RCC 7860 (cell line): Measurements from ENCODE around the gene CAMKMT.

Source experiments
- DNase-seq: peaks from one replicate; pipeline ENCODE4 v3.0.0-alpha.2; 2015; ENCODE audit warnings: low spot score
- FAIRE-seq: peaks from 2 replicates; lab custom pipeline; 2012; peaks lifted over from hg19 to GRCh38; lab: Jason Lieb, UNC

Gene CAMKMT

DNA sequence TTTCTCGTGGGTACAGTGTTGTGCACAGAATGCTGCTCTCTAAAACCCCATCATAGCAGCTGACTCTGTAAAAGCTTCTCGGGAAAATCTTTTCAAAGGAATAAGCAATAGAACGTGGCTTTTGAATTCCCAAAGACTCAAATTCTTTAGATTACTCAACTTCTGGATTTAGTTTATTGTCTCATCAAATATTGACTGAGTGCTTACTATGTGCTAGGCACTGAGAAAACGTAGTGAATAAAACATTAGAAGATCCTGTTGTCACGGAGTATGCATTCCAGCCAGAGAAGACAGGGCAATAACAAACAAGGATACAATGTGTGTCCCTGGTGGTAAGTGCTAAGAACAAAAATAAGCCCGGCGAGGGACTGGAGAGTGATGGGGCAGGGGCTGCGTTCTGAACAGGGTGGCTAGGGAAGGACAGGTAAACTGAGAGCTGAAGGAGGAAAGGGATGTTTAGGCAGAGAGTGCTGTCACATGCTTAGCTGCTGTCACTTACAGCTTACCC is 401.6 kb downstream of the CAMKMT start:
- FAIRE-seq (no peak), DNase-seq (no peak)

DNA sequence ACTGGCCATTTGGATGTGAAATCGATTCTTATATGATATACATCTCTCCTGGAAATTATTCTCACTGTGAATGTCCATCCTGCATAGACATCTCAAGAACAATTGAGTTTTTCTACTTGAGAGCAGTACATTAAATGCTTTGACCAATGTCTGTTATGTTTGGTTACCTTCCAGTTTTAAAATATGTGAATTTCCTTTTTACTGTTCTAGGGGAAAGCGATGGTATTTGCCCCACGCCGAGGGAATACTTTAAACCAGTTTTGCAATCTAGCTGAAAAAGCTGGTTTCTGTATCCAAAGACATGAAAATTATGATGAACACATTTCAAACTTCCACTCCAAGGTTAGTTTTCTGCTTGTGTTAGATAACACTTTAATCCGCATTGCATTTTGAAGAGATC is 404.5 kb downstream of the CAMKMT start:
- no peak for DNase-seq
- no peak for FAIRE-seq

DNA sequence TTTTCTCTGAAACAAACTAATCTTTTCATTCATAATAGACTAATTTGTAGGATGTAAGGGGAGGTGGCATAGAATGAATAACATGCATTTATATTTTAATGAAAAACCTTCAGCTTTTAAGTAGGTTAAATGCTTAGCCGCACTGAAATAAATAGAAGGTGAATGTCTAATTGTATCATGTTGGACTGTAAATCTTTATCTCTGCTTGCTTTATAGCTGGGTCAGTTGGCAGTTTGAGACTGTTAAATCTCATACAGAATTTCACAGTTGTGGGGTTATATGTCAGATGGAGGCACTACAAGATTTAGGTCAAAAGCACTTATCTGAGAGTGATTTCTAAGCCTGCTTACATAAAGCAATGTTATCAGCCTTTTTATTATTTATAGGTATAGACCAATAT is 405.0 kb downstream of the CAMKMT start:
- no peak for DNase-seq

DNA sequence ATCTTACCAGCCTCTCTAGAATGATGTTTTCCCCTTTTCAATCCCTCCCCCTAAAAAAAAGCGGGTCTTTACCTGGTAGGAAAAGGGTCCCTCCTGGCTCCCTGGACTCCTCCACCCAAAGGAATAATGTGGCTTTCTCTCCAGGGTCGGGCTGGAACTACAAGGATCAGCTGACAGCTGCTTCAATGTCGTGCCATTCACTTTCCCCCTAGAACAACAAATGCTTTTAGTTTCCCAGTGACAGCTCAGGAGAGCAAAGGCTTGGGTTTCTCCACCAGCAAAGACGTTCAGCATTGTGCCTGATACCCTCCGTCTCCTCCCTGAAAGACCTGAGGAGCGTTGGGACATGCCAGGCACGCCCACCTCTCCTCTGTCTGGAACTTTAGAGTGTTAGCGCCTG is 405.9 kb downstream of the CAMKMT start:
- no peak for FAIRE-seq
- no peak for DNase-seq

More for the DNA sequence above, 405.0 kb downstream of the CAMKMT start:
- FAIRE-seq: no peak

DNA sequence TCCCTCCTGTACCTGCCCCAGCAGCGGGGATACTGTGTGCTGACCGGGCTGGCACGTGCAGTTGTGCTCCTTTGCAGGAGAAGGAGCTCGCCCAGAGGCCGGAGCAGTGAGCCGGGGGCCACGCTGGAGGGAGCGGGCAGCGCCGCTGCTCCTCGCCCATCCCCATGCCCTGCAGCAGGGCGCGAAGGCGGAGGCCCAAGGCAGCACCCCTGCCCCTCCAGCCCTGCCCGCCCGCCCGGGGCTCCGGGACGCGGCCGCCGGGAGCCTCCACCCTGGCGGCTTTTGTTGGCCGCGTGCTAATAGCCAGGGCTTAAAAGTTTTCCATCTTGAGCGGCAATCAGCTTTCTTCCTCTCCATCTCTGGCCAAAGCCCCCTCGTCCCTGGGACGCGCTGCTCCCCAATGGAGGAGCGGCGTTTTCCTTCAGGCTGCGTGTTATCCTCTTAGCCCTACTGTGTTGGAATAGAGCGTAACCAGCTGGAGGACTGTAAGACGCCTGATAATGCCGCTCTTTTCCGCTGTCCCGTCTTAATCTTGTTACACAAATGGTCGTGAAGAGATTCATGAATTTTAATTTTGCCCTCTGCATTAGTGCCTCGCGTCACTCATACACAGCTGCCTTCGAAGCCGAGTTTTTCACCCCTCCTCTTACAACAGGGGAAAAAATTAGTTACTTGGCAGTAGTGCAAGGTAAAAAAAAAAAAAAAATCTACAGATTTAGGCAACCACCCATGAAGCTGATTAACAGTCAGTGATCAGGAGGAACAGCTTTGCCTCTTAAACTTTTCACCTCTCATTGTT is 406.9 kb downstream of the CAMKMT start:
- FAIRE-seq (no peak), DNase-seq (no peak)

DNA sequence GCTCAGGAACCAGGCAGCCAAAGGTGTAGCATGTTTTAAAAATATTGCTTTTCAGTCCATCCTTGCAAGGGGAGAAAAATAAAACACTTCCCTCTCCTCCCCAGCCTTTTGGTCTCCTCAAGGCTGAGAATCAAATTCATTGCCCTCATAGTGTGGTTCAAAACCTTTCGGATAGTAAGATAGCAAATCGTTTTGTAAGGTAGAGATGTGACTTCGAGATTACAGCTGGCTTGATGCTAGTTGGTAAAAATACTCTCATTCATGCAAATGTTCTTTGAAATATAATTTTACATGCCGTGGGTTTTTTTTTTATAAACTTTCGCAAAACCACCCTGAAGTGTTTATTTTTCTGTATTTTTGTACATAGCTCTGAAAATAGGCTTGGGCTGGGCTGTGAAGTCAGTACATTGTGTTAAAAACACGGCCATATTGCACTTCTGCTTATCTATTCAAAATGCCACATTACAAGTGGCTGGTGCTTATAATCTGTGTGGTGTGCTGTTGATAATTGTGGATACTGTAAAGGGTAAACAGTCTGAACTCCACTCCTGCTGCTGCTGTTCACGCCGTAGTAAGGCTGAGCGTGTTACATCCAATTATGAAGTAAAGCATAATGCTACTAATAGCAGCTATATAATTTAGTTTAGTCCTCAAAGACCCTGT is 407.7 kb downstream of the CAMKMT start:
- no peak for FAIRE-seq

DNA sequence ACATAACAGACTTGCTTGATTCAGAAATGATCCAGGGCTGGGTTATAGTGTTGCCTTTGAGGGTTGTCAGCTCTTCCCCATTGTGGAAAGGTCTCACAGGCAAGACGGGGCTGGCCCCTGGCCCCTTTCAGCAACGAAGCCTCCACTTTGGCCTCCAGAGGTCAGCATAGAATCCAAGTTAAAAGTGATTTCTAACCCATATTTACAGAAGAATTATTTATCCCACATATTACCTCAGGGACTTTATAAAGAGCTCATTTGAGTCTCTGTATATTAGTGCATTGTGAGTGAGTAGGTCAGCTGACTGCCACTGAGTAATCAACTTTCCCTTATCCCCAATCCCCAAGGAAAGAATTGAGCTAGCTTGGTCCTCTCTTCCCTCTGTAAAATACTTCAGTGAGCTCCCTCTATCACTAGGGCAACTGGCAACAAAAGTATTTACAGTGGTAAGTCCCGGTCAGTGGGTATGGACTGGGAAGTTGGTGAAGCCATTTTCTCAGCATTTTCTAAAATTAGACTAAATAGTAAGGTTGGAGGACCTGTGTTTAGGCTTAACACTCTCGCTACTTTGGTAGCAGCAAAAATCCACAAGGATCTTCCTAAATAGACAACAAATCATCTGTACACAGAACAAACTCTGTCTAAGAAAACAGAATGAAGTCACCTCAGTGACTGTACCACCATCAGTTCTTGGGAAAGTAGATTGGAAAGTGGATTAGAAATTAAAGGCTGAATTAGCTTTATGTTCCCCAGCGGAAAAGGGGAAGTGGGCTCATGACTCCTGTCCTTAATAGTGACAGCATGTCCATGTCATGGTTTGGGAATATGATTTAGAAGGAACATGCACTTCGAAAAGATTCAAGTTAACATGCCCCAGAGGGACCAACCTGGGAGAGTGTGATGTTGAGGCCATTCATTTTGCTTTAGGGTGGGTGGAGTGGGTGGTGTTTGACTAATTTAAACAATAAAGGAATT is 408.8 kb downstream of the CAMKMT start:
- FAIRE-seq: no peak
- DNase-seq: no peak

More for the DNA sequence above, 407.7 kb downstream of the CAMKMT start:
- DNase-seq: no peak

DNA sequence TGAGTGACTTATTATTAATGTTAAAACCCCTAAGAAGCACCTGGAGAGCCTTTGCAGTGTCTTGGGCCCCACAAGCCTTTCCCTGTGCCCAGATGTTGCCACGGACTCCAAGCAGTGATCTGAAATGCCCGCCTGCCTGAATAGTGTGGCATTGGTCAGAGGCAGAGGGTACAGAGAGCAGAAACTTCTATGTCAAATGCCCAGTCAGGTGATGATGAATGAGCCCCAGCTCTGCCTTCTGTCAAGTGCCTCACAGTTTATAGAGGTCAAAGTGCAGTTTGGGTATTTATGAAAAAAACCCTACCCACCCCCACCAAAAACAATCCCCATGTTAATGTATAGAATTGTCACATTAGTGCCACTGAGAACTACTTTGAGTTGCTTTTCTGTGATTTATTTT is 409.8 kb downstream of the CAMKMT start:
- DNase-seq (no peak), FAIRE-seq (no peak)

DNA sequence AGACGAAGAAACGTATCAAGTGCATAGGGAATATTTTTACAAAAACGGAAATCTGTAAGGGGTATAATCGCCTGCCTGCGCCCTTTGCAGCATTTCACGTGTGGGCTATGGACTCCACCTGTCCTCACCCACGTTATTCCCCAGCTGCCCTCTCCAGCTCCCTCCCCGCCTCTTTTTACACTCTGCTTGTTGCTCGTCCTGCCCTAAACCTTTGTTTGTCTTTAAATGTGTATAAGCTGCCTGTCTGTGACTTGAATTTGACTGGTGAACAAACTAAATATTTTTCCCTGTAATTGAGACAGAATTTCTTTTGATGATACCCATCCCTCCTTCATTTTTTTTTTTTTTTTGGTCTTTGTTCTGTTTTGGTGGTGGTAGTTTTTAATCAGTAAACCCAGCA is 410.4 kb downstream of the CAMKMT start:
- FAIRE-seq (no peak), DNase-seq (no peak)

DNA sequence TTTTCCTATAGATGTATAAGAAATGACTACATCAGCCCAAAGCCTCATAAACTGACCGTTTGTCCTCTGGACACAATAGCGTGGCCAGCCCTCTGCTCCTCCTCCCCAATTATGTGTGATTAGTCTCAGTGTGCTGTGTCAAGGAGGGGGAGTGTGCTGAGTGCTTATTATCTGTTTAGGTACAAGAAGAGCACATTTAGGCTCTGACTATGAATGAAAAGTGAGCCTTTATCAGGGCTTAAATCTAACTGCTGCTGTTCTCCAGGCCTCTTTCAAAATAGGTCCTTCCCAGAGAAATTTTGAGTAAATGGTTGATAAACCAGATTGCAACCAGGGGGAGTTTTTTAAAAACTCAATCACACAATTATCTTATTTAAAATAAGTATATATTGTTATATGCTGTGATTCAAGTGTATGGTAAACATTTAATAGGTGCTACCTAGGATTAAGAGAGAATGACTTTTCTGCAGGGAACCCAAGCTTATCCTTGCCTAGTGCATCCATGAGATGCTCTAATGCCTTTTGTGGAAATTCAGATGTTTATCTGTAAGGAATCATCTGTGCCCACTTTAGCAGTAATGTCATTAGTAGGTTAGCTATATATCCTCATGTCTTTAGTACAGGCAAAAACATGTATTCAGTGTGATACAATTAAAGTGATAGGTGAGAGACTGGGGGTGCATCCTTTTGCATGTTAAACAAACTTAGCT is 411.1 kb downstream of the CAMKMT start:
- DNase-seq: no peak
- FAIRE-seq: no peak

DNA sequence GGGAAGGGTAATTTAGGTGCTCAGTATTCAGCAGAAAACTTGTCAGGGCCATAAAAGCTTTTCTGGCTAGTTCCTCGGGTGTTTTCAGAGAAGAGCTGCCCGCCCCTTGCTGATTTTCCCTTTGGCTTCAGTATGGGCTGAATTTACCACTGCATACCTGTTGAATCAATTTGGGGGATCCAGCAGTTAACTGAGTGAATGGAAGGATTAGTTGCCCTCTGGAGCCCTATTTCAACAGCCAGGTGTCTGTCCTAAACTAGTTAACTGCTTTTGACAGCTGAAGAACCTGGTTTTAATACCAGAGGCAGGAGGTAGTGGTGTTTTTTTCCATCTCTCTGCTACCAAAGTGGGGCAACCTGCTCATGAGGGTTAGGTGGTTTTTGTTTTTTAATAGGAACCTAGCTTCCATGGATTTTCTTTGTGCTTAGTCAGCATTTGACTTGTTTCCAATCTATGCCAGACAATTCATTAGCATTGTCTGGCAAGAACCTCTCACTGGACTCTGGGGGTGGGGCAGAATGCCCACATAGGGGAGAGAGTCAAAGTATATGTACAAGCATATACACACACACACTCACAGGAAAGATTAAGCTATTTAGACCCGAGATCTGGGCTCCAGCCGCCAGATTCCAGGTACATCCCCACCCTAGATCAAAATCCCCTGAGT is 413.2 kb downstream of the CAMKMT start:
- FAIRE-seq (no peak), DNase-seq (no peak)

DNA sequence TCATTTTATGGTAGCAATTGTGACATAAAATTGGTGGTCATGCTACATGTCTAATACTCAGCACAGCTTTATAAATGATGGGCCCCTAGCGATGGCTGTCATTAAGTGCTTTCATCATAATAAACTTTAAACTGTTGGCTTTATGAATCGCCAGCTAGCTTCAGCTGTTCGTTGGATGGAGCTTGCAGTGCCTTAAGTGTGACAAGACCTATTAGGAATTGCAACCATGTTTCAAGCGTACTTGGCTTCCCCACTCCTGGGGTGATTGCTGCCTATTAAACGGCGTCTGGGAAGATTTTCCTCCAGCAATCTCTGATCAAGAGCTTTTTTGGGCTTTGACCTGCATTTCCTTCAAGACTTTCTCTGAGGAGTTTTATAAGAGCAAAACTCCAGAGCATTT is 415.3 kb downstream of the CAMKMT start:
- DNase-seq (no peak), FAIRE-seq (no peak)

DNA sequence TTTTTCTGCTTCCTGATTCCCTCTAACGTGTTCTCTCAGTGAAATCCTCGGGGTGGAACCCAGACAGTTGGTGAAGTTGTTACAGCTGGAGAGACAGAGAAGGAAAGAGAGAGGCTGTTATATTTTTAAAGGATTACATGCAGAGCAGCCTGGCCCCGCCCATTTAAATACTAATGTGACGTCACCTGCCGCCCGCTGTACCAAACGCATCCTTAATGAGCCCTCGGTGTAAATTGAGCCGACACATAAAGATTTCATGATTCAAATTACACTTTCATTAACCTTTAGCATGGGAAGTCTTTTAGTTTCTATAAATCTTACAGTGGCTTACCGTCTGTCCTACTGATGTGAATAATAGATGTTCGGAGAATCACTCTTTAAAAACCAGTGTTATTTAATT is 415.8 kb downstream of the CAMKMT start:
- no peak for DNase-seq
- no peak for FAIRE-seq

DNA sequence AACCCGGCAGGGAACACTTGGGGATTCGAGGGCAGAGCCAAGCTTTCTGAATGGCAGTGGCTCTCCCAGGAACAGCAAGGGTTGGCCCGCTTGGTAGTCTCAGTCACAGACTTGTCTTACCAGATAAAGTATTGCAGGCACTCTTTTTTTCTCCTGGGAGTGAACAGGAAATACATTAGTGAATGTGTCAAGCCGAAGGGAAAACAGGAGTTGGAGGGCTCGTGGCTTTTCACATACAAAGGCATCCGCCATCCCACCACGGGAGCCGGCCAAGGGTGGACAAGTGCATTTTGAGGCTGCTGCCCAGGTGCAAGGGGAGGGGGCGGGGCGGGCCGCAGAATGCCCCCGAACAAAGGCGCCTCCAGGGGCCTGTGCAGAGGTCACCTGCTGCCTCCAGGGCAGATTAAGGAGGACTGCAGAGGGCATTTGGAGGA is 416.5 kb downstream of the CAMKMT start:
- no peak for DNase-seq
- FAIRE-seq: no peak

DNA sequence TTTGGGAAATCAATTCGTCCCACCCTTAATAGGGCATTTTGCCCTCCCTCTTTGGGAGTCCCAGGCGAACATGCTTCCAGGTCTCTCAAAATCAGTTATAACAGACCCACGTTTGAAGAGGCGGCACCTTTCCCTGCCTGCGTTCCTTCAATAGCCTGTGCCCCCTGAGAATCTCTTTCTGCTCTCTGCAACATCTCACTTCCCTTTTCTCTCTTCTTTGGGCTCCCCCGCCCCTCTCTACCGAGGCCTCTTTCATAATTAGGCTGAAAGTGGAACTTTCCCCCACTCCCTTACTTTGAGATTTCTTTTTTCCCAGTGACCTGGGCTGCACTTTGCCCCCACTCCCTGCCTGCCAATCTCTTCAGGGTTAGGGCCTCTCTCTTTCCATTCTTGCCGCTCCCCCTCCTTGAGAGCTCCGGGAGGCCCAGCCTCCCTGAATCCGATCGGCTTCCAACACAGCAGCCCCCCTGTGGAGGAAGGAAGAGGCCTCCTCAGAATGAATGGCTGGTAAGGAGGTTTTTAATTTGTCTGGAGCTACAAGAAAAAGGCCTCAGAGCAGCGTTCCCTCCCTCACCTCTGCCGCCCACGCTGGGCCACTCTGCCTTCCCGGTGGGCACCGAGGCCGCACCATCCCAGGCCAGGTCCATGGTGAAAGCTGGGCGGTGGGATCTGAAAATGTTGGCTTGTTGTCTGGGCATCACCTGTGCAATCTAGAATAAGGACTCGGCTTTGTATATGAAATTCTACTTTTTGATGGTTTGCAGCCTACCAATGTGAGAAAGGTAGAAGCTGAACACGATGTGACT is 417.1 kb downstream of the CAMKMT start:
- DNase-seq (no peak), FAIRE-seq (no peak)

DNA sequence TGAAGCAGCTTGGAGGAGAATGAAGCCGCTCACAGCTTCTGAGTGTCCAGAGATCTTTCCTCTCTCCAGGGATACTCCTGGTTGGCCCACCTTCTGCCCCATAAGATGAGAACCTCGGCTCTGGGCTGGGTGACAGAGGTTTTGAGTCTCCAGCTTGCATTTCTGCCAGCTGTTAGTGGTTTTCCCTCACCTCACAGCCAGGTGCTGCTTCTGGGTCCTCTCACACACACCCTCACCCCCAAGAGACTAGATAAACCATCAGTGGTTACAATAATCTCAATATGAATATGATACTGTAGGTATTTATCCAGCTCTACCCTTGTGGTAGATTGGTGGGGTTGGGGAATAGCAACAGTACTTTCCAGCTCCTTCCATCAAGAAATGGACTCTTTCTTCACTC is 418.0 kb downstream of the CAMKMT start:
- FAIRE-seq: no peak
- DNase-seq: no peak

DNA sequence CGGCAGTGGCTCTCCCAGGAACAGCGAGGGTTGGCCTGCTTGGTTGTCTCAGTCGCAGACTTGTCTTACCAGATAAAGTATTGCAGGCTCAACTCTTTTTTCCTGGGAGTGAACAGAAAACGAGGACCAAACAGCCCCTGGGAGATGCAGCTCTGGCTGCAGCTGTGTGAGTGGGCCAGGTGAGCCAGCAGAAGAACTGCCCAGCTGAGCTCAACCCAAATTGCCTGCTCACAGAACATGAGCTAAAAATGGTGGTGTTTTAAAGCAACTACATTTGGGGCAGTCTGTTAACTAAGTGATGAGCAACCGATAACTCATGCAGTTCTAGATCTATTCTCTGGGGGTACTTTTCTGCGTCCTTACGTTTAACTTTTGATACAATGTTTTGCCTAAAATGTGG is 418.7 kb downstream of the CAMKMT start:
- no peak for DNase-seq

DNA sequence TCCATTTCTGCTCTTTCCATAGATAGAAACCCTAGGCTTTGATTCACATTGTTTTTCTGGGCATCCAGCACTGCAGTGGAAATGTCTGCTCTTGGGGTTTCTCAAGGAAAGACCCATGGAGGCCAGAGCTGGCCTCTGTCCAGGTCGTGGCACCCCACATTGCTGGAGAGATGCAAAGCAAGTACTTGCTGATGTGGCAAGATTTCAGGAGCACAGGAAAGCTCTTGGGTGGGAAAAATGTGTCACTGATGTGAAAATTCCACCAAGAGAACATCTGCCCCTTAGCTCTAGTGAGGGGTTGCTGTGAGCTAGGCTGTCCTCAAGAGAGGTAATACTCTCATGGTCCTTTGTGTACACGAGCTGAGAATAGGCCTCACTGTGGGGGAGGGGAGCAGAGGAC is 423.7 kb downstream of the CAMKMT start:
- DNase-seq: no peak
- no peak for FAIRE-seq

More for the DNA sequence above, 418.7 kb downstream of the CAMKMT start:
- no peak for FAIRE-seq
